PC-9 (cell line): ENCODE data around the gene PRRX2. TPM values are rescaled to one million over a fixed set of nuclear protein-coding genes. Genes with fewer than 3 reads are reported as not detected.

Experiments used
- BruUV-seq: library from RNA; stranded (reverse); fragments of 400-500 nt; replicated peaks from 2 replicates; lab custom pipeline; 2021; lab: Mats Ljungman, UMichigan
- CTCF ChIA-PET: fragments of 300-600 bp; sonication (Branson Sonifier 250); formaldehyde crosslinking; loops from one replicate; lab custom pipeline; 2022; ENCODE audit warnings: antibody characterized with exemption; lab: Charles Lee
- POLR2A ChIA-PET: fragments of 300-600 bp; sonication (Branson Sonifier 250); formaldehyde crosslinking; loops from one replicate; lab custom pipeline; 2022; ENCODE audit warnings: antibody characterized with exemption; ENCODE audit not compliant: unreplicated experiment; lab: Charles Lee
- DNase-seq, 2 experiments: peaks; one replicate each; pipeline versions ENCODE4 v3.0.0 to v3.0.0-alpha.2; 2015 to 2022; ENCODE audit warnings: mixed read lengths in 1 of 2
- H2AFZ ChIP-seq: fragments of 200-600 bp; sonication (generic); 2 replicates; pipeline ENCODE4 v1.8.1; 2017; ENCODE audit warnings: antibody characterized with exemption
- H3F3A ChIP-seq: fragments of 200-600 bp; sonication (generic); 2 replicates; pipeline ENCODE4 v1.8.1; 2017; ENCODE audit warnings: antibody characterized with exemption, mild to moderate bottlenecking, low read depth; ENCODE audit not compliant: insufficient read depth
- H3K27ac ChIP-seq: fragments of 200-600 bp; sonication (generic); 2 replicates; pipeline ENCODE4 v1.6.1; 2016; ENCODE audit warnings: mixed run types
- H3K27me3 ChIP-seq: fragments of 200-600 bp; sonication (generic); 2 replicates; pipeline ENCODE4 v1.6.1; 2016; ENCODE audit warnings: low read depth, mixed run types; ENCODE audit not compliant: insufficient read depth
- H3K36me3 ChIP-seq: fragments of 200-600 bp; sonication (generic); 2 replicates; pipeline ENCODE4 v1.6.1; 2016; ENCODE audit warnings: low read depth, mixed run types
- H3K4me1 ChIP-seq: fragments of 200-600 bp; sonication (generic); replicated peaks from 2 replicates; pipeline ENCODE4 v1.6.1; 2016; ENCODE audit warnings: mixed run types; ENCODE audit not compliant: insufficient read depth
- H3K4me2 ChIP-seq: fragments of 200-600 bp; sonication (generic); 2 replicates; pipeline ENCODE4 v1.6.1; 2017; ENCODE audit warnings: mixed run types
- H3K4me3 ChIP-seq: fragments of 200-600 bp; sonication (generic); 2 replicates; pipeline ENCODE4 v1.6.1; 2016; ENCODE audit warnings: mixed run types
- H3K79me2 ChIP-seq: fragments of 200-600 bp; sonication (generic); 2 replicates; pipeline ENCODE4 v1.6.1; 2017; ENCODE audit warnings: low read depth, mixed run types
- H3K9me2 ChIP-seq: fragments of 200-600 bp; sonication (generic); 2 replicates; pipeline ENCODE4 v1.8.1; 2017; ENCODE audit warnings: mild to moderate bottlenecking; ENCODE audit not compliant: insufficient read depth
- H3K9me3 ChIP-seq: fragments of 200-600 bp; sonication (generic); 2 replicates; pipeline ENCODE4 v1.8.1; 2016; ENCODE audit warnings: low read depth; ENCODE audit not compliant: insufficient read depth
- H4K20me1 ChIP-seq: fragments of 200-600 bp; sonication (generic); 2 replicates; pipeline ENCODE4 v1.8.1; 2017; ENCODE audit not compliant: insufficient read depth
- CTCF ChIP-seq: fragments of 200-600 bp; sonication (generic); conservative IDR thresholded peaks from 2 replicates; pipeline ENCODE4 v1.6.1; 2017; ENCODE audit warnings: mixed run types, antibody characterized with exemption, mild to moderate bottlenecking, moderate library complexity
- EZH2 ChIP-seq: fragments of 200-600 bp; sonication (generic); IDR thresholded peaks from 2 replicates; pipeline ENCODE4 v1.8.0; 2017; ENCODE audit warnings: antibody characterized with exemption, low read depth
- intact Hi-C: fragments of 100-400 bp; cut with micrococcal nuclease; formaldehyde crosslinking; loops from one replicate; pipeline ENCODE4 v1.10.0; 2022; ENCODE audit not compliant: unreplicated experiment
- total RNA-seq: library from RNA; stranded (reverse); gene quantifications from 2 replicates; pipeline ENCODE4 v1.2.3, GENCODE V29; 2021

The PRRX2 gene
- total RNA-seq, 1 experiment from 2014 or later = 0.98 TPM

GRCh38 chr9:129646654-129647053, 18.8 kb upstream of the PRRX2 start:
- peaks cover 2% of the 10 kb centered on the region for H3K79me2 ChIP-seq
- H3K27ac ChIP-seq = no peak overlapping the region
- H3F3A ChIP-seq = peaks cover 5% of the 10 kb centered on the region; the same call in 1 of the 2 replicates
- ChIA-PET POLR2A (no interaction called here), CTCF (interaction anchor here (1.0 kb wide), 1 partner anchor 50 kb away, joined by 5 read pairs; no protein-coding TSS in a partner anchor)
- H3K27me3 ChIP-seq = no peaks in the 10 kb centered on the region
- H3K4me1 ChIP-seq = no peaks in the 10 kb centered on the region
- intact Hi-C loops = no loop called here
- no peak for TF ChIP-seq EZH2
- no peak for TF ChIP-seq CTCF
- H3K4me2 ChIP-seq = no peak overlapping the region
- H3K4me3 ChIP-seq = no peak overlapping the region
- DNase-seq = no peak
- no peaks in the 10 kb centered on the region for H3K9me3 ChIP-seq
- H3K36me3 ChIP-seq = no peaks in the 10 kb centered on the region
- no peaks in the 10 kb centered on the region for H3K9me2 ChIP-seq
- no peak overlapping the region for H2AFZ ChIP-seq
- H4K20me1 ChIP-seq = no peaks in the 10 kb centered on the region
- no TSS peak for BruUV-seq

- no peak for DNase-seq
- BruUV-seq = no TSS peak
These were observed 17.8 kb upstream of the PRRX2 start for GRCh38 chr9:129647635-129648034.

GRCh38 chr9:129648092-129648763, 17.2 kb upstream of the PRRX2 start:
- Histone ChIP-seq H3K79me2 (no peaks in the 10 kb centered on the region), H3K9me2 (no peaks in the 10 kb centered on the region), H2AFZ (no peak overlapping the region), H3K27ac (no peak overlapping the region), H3K4me2 (no peak overlapping the region), H3K4me1 (no peaks in the 10 kb centered on the region), H3K27me3 (no peaks in the 10 kb centered on the region), H3K36me3 (no peaks in the 10 kb centered on the region), H4K20me1 (no peaks in the 10 kb centered on the region), H3K4me3 (no peak overlapping the region), H3F3A (no peaks in the 10 kb centered on the region), H3K9me3 (no peaks in the 10 kb centered on the region)
- DNase-seq = no peak
- POLR2A ChIA-PET = no interaction called here
- CTCF ChIA-PET = no interaction called here
- intact Hi-C loops = no loop called here
- BruUV-seq = no TSS peak
- TF ChIP-seq CTCF = no peak
- TF ChIP-seq EZH2 = no peak

More at GRCh38 chr9:129647635-129648034, 17.8 kb upstream of the PRRX2 start:
- no peak overlapping the region for H3K27ac ChIP-seq
- H3K4me1 ChIP-seq = no peaks in the 10 kb centered on the region
- no peaks in the 10 kb centered on the region for H3K79me2 ChIP-seq
- H3K4me2 ChIP-seq = no peak overlapping the region
- H3K27me3 ChIP-seq = no peaks in the 10 kb centered on the region
- ChIA-PET POLR2A (no interaction called here), CTCF (no interaction called here)
- peaks cover 2% of the 10 kb centered on the region; the same call in 1 of the 2 replicates for H3F3A ChIP-seq
- H3K36me3 ChIP-seq = no peaks in the 10 kb centered on the region
- intact Hi-C loops = no loop called here
- no peaks in the 10 kb centered on the region for H4K20me1 ChIP-seq
- H3K9me3 ChIP-seq = no peaks in the 10 kb centered on the region
- H3K9me2 ChIP-seq = no peaks in the 10 kb centered on the region
- TF ChIP-seq EZH2 (no peak), CTCF (no peak)
- H2AFZ ChIP-seq = no peak overlapping the region
- H3K4me3 ChIP-seq = no peak overlapping the region
